ENCODE results near the gene LPCAT4.
"Not testable (repeated sequence)": the region's sequence is repeated elsewhere in the genome, so short reads cannot be mapped to it uniquely, and the experiment has no call there.

LPCAT4 gene

DNA sequence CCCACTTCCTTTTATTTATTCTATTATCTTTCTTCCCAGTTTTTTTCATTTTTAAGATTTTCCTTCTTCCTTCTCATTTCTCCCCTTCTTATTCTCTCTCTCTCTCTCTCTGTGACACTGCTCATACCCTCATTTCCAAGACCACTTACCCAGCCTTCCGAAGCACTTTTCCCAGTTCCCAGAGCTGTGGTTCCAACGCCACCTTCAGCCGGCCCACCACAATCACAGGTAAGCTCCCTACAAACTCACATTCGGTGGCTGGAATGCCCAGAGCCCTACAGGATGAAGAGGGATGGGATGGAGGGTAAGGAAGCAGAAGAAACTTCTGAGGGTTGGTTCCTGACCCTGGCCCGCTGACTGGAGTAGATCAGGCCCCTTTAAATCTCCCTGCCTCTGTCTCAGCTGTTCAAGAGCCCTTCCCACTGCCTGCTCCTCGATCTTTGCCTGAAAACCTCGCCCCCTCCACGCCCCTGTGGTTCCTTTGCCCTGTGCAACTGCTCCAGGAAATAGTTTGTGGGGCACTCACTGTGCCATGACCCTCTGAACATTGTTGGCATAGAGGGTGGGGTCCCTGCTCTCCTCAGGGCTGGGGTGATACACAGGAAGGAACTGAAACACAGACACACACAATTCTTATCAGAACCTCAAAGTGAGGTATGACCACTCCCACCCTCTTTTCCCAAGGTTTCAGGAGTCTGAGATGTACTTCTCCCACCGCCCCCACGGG is 4.8 kb downstream of the LPCAT4 start:
- DNase-seq (ENCODE audit: low spot score): no peak

DNA sequence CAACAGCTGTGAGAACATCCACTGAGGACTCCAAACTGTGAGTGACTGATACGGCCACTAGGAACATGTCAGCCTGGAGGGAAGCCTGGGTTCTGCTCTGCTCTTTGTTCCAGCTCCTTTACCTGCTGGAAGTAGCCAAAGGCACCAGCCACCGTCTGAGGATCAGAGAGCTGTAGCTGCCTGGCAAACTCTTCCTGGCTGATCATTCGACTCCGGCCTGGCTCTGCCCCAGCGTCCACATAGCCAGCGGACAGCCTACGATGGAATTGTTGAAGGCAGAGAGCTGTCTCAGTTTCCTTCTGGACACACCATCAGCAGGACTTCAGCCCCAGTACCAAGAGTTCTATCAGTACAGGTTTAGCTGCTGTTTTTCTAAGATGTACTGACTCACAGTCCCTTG is 5.7 kb downstream of the LPCAT4 start:
- DNase-seq (ENCODE audit: low spot score): no peak

- DNase-seq (ENCODE audit: low spot score): peak; percentile 22
Measured at GRCh38 chr15:34360298-34360697, 6.7 kb downstream of the LPCAT4 start.

DNA sequence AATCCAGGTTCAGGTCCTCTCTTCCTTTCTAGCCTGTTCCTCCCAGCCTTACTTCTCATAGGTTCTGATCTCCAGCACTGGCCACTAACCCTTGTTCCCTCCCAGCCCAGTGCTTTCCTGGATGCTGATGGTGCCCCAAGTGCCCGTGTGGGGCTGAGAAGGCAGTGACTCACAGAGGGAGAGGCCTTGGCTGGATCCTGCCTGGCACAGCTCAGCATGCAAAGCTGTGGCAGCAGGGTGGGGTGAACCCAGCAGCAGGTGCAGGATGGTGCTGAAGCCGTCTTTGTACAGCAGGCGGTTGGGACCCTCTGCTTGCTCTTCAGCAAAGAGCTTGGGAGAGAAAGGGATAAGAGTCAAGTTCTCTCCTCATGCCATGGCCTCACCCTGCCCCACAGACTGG is 7.6 kb downstream of the LPCAT4 start:
- DNase-seq (ENCODE audit: low spot score): no peak

- DNase-seq (ENCODE audit: low spot score): no peak
Measured at GRCh38 chr15:34358948-34359347, 8.0 kb downstream of the LPCAT4 start.

- peak; percentile 24 for DNase-seq (ENCODE audit: low spot score)
Measured at GRCh38 chr15:34358367-34358766, 8.6 kb downstream of the LPCAT4 start.

GRCh38 chr15:34357653-34358052 is 9.3 kb downstream of the LPCAT4 start:
- DNase-seq (ENCODE audit: low spot score): no peak

GRCh38 chr15:34355241-34355640 is 11.8 kb downstream of the LPCAT4 start:
- no peak for DNase-seq (ENCODE audit: low spot score)

DNA sequence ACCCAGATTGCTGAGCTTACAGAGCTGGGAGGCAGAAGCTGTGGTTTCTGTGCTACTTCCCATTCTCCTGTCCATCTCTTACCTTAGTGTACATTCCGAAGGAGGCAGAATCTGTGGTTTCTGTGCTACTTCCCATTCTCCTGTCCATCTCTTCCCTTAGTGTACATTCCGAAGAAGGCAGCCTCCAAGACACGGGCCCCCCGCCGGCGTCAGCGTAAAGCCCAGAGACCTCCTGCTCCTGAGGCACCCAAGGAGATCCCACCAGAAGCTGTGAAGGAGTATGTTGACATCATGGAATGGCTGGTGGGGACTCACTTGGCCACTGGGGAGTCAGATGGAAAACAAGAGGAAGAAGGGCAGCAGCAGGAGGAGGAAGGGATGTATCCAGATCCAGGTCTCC is 12.7 kb downstream of the LPCAT4 start:
- DNase-seq (ENCODE audit: low spot score): no peak

- DNase-seq (ENCODE audit: low spot score): no peak
Measured at GRCh38 chr15:34353627-34354026, 13.4 kb downstream of the LPCAT4 start.

- DNase-seq (ENCODE audit: low spot score): not testable (repeated sequence)
Measured at GRCh38 chr15:34352996-34353395, 14.0 kb downstream of the LPCAT4 start.

GRCh38 chr15:34349769-34350168 is 17.2 kb downstream of the LPCAT4 start:
- no peak for DNase-seq (ENCODE audit: low spot score)

GRCh38 chr15:34348735-34349300 is 18.2 kb downstream of the LPCAT4 start:
- DNase-seq (ENCODE audit: low spot score): no peak

DNA sequence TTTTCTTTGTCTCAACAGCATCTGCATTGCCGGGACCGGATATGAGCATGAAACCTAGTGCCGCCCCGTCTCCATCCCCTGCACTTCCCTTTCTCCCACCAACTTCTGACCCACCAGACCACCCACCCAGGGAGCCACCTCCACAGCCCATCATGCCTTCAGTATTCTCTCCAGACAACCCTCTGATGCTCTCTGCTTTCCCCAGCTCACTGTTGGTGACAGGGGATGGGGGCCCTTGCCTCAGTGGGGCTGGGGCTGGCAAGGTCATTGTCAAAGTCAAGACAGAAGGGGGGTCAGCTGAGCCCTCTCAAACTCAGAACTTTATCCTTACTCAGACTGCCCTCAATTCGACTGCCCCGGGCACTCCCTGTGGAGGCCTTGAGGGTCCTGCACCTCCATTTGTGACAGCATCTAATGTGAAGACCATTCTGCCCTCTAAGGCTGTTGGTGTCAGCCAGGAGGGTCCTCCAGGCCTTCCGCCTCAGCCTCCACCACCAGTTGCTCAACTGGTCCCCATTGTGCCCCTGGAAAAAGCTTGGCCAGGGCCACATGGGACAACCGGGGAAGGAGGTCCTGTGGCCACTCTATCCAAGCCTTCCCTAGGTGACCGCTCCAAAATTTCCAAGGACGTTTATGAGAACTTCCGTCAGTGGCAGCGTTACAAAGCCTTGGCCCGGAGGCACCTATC is 18.9 kb downstream of the LPCAT4 start:
- no peak for DNase-seq (ENCODE audit: low spot score)

DNA sequence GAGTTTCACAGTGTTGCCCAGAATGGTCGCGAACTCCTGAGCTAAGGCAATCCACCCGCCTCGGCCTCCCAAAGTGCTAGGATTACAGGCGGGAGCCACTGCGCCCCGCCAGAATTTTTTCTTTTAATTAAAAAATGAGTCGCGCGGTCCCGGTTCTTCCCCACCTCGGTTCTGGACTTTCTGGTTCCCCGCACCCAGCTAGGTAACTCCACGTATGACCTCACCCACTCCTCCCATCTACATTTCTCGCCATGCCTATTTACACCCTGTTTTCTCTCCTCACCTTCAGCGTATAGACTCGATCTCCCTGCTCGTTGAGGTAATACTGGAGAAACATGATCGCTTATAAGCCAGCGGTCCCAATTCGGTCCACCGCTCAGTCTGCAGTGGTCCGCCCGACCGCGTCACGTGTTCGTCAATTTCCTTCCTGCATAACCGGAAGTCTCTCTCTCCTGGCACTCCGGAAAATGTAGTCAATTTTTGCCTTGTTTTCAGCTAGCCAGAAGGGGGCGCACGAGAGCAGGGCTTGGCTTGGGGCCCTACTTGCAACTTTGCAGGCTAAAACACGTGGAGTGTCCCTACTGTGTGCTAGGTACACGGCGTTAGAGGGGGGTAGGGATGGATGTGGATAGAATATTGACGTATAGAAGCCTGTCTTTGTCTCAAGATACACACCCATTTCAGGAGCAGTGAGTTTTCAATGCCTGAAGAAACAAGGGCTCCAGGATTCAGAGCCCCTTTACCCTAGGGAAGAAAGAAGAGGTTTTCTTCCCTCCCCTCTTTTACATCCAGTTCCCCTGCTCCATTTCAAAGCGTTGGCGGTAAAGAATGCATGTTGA is 24.0 kb downstream of the LPCAT4 start, which contains the start of the genes NOP10 and NUTM1:
NOP10 (minus strand) TSS at position 400 of the 839 bp plus-strand sequence; CDS start at position 337, 63 bp downstream.
NUTM1 (plus strand) TSS at position 579 of the 839 bp plus-strand sequence. CDS start 382 bp downstream, outside the sequence.
- peak; percentile 59 for DNase-seq (ENCODE audit: low spot score)

GRCh38 chr15:34342213-34342736 is 24.7 kb downstream of the LPCAT4 start:
- not testable (repeated sequence) for DNase-seq (ENCODE audit: low spot score)

DNA sequence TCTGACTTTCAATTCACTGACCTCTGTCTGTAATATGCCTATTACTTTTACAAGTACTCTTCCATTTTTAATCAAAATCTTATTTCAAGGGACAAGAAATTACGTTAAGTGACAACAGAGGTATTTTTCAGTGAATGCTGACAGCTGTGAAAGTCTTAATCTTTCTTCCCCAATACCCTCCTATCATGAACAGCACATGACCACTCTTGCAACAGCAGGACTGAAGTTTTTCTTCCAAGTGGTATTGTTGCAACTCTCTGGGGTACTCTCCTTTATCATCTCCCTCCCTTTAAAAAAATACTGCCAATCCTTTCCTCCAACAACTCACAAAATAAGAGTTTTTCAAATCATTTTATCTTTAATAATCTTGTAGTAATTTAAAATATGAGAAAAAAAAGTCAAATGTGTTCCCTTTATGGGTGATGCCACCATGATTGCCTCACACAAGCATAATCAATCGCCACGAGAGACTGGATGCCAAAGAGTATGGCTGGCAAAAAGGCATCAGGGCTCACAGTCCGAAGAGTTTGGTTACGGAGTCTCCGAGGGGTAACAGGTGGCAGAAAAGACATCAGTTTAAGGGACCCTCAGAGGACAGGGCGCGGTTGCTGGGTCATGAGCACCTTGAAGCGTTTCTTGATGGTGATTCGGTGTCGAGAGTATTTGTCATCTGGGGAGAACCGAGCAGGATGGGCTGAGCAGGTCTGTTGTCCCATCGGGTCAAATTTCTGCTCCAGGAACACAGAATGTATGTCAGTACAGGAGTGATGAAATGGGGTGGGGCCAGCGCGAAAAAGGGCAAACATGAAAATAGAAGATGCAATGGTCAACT is 25.4 kb downstream of the LPCAT4 start:
- no peak for DNase-seq (ENCODE audit: low spot score)

GRCh38 chr15:34339946-34340345 is 27.1 kb downstream of the LPCAT4 start:
- DNase-seq (ENCODE audit: low spot score): no peak

- DNase-seq (ENCODE audit: low spot score): no peak
Measured at GRCh38 chr15:34338347-34338746, 28.6 kb downstream of the LPCAT4 start.

- DNase-seq (ENCODE audit: low spot score): peak; percentile 76
Measured at GRCh38 chr15:34337557-34338306, 29.3 kb downstream of the LPCAT4 start, which contains the start of gene SLC12A6. Gene SLC12A6, minus strand, starts transcription at chr15:34337781. Its CDS starts 1,101 bp downstream, at chr15:34336680.

Measured in HuH-7.5 (cell line).